K562 (cell line): ENCODE data around the gene ZNF17. TPM values are rescaled to one million over a fixed set of nuclear protein-coding genes. Genes with fewer than 3 reads are reported as not detected.

Experiments used
- ARNT ChIP-seq, 2 experiments: fragments of 450-650 bp; IDR thresholded peaks; 2 replicates each; pipeline ENCODE4 v1.6.1; 2016; ENCODE audit warnings: mild to moderate bottlenecking in 1 of 2
- BRF1 ChIP-seq: IDR thresholded peaks from 3 replicates; pipeline ENCODE4 v1.6.1; 2011; ENCODE audit warnings: borderline replicate concordance, mild to moderate bottlenecking; ENCODE audit not compliant: insufficient read length; ENCODE audit errors: extremely low read depth
- C11orf30 ChIP-seq: fragments of 450-650 bp; IDR thresholded peaks from 2 replicates; pipeline ENCODE4 v1.6.1; 2016; ENCODE audit warnings: low read depth, mild to moderate bottlenecking
- CEBPG ChIP-seq, 3 experiments: fragments of 200-800 bp in 1 of 3; sonication (Bioruptor generic) in 1 of 3; sonication (generic) in 1 of 3; formaldehyde crosslinking in 1 of 3; IDR thresholded peaks in 2 of 3; conservative IDR thresholded peaks in 1 of 3; 2 replicates each; pipeline versions ENCODE4 v1.6.1 to v1.8.0; 2016 to 2022; ENCODE audit warnings: missing compliant biosample characterization in 2 of 3, missing genetic modification characterization in 2 of 3, mild to moderate bottlenecking in 1 of 3, missing genetic modification reagents in 1 of 3
- CHD1 ChIP-seq: fragments of 200-600 bp; sonication (generic); IDR thresholded peaks from one replicate; pipeline ENCODE4 v1.6.1; 2012; ENCODE audit warnings: mild to moderate bottlenecking, moderate library complexity, low read length, inconsistent platforms
- EP300 ChIP-seq: IDR thresholded peaks from 2 replicates; pipeline ENCODE4 v1.6.1; 2012; ENCODE audit warnings: low read length, improper control_type of control experiment
- FOS ChIP-seq: IDR thresholded peaks from 3 replicates; pipeline ENCODE4 v1.6.1; 2011; ENCODE audit not compliant: insufficient read length; ENCODE audit errors: extremely low read depth
- FOXA3 ChIP-seq, 2 experiments: fragments of 450-650 bp in 1 of 2; sonication (generic) in 1 of 2; formaldehyde crosslinking; IDR thresholded peaks in 1 of 2; conservative IDR thresholded peaks in 1 of 2; 2 replicates each; pipeline versions ENCODE4 v1.4.0 to v1.8.0; 2020 to 2022; ENCODE audit warnings: mild to moderate bottlenecking in 2 of 2, missing genetic modification reagents in 1 of 2
- HEY1 ChIP-seq: fragments of 250-450 bp; sonication (Bioruptor Pico); IDR thresholded peaks from 2 replicates; pipeline ENCODE4 v1.5.0; 2020; ENCODE audit warnings: mild to moderate bottlenecking, moderate library complexity, borderline replicate concordance
- HIVEP1 ChIP-seq: fragments of 250-450 bp; sonication (Bioruptor Pico); IDR thresholded peaks from 2 replicates; pipeline ENCODE4 v1.4.0; 2020; ENCODE audit warnings: mild to moderate bottlenecking
- HNRNPH1 ChIP-seq: fragments of 200-400 bp; formaldehyde crosslinking; optimal IDR thresholded peaks from 2 replicates; pipeline ENCODE3; 2017; ENCODE audit warnings: low read depth, mild to moderate bottlenecking, low read length, moderate library complexity
- KLF6 ChIP-seq: fragments of 250-450 bp; sonication (Bioruptor Pico); IDR thresholded peaks from 2 replicates; pipeline ENCODE4 v1.4.0; 2020; ENCODE audit warnings: mild to moderate bottlenecking, moderate library complexity, borderline replicate concordance
- MCM7 ChIP-seq, 2 experiments: fragments of 450-650 bp; IDR thresholded peaks; 2 replicates each; pipeline ENCODE4 v1.6.1; 2016 to 2018
- NCOA4 ChIP-seq: fragments of 450-650 bp; IDR thresholded peaks from 2 replicates; pipeline ENCODE4 v1.6.1; 2018; ENCODE audit warnings: mild to moderate bottlenecking; ENCODE audit not compliant: partially characterized antibody
- NR2F6 ChIP-seq: fragments of 450-650 bp; formaldehyde crosslinking; IDR thresholded peaks from 2 replicates; pipeline ENCODE4 v1.4.0; 2020; ENCODE audit warnings: mild to moderate bottlenecking
- PML ChIP-seq: IDR thresholded peaks from 2 replicates; pipeline ENCODE4 v1.6.1; 2012; ENCODE audit warnings: low read length, inconsistent platforms
- RBM25 ChIP-seq: fragments of 200-400 bp; formaldehyde crosslinking; IDR thresholded peaks from 2 replicates; pipeline ENCODE4 v1.6.1; 2018; ENCODE audit warnings: low read length, low read depth, moderate library complexity; ENCODE audit not compliant: severe bottlenecking
- RFX1 ChIP-seq: fragments of 450-650 bp; IDR thresholded peaks from 2 replicates; pipeline ENCODE4 v1.6.1; 2016; ENCODE audit warnings: mild to moderate bottlenecking, moderate library complexity
- RFX5 ChIP-seq: IDR thresholded peaks from 2 replicates; pipeline ENCODE4 v1.6.1; 2011; ENCODE audit warnings: low read depth, mild to moderate bottlenecking, improper control_type of control experiment, low read length
- SAFB ChIP-seq: fragments of 200-400 bp; formaldehyde crosslinking; IDR thresholded peaks from 2 replicates; pipeline ENCODE4 v1.6.1; 2017; ENCODE audit warnings: low read depth, low read length, borderline replicate concordance
- SNIP1 ChIP-seq: fragments of 450-650 bp; IDR thresholded peaks from 2 replicates; pipeline ENCODE4 v1.7.1; 2017; ENCODE audit warnings: low read depth, mild to moderate bottlenecking
- ZC3H11A ChIP-seq: IDR thresholded peaks from 2 replicates; pipeline ENCODE4 v1.6.1; 2012; ENCODE audit warnings: low read depth, low read length, improper control_type of control experiment
- ZNF347 ChIP-seq: fragments of 450-650 bp; formaldehyde crosslinking; IDR thresholded peaks from 2 replicates; pipeline ENCODE4 v1.4.0; 2020; ENCODE audit warnings: low read depth, mild to moderate bottlenecking, moderate library complexity
- polyA plus RNA-seq, 8 experiments: library from polyadenylated mRNA; depleted of rRNA in 4 of 8; stranded (reverse) in 5 of 8; unstranded in 3 of 8; fragments of >200 nt; fragmentation: Nextera tagmentation in 2 of 8; fragmentation: Illumina TruSeq in 1 of 8; extraction: Ambion mirVana in 2 of 8; extraction: Trizol in 1 of 8; gene quantifications; 2 replicates each; pipeline versions ENCODE4 v1.2.1 to v1.2.3, GENCODE V29; 2011 to 2014; ENCODE audit warnings: inconsistent platforms in 1 of 8, missing spikeins in 1 of 8
- total RNA-seq, 7 experiments: library from RNA; depleted of rRNA in 6 of 7; stranded (reverse); fragments of >200 nt in 6 of 7; fragmentation: Illumina TruSeq in 2 of 7; extraction: Trizol in 2 of 7; gene quantifications; 2 replicates each; pipeline versions ENCODE4 v1.2.1 to v1.2.3, GENCODE V29; 2011 to 2021; ENCODE audit warnings: low replicate concordance in 1 of 7
- TF ChIP-seq, protein P1 (sequence below), 2 experiments: fragments of 450-650 bp in 1 of 2; sonication (generic) in 1 of 2; formaldehyde crosslinking; conservative IDR thresholded peaks; 2 replicates each; pipeline versions ENCODE4 v1.4.0 to v1.8.1; 2020 to 2022; ENCODE audit warnings: mild to moderate bottlenecking in 1 of 2, missing genetic modification reagents in 1 of 2
- TF ChIP-seq, protein P2 (sequence below): fragments of 250-450 bp; sonication (Bioruptor Pico); IDR thresholded peaks from 2 replicates; pipeline ENCODE4 v1.5.0; 2022; ENCODE audit warnings: mild to moderate bottlenecking
- TF ChIP-seq, protein P3 (sequence below): sonication (generic); formaldehyde crosslinking; IDR thresholded peaks from 2 replicates; pipeline ENCODE4 v1.5.0; 2020; ENCODE audit warnings: missing genetic modification reagents

ZNF17 gene
- total and polyA plus RNA-seq, 9 of the 15 experiments (the other 6 are each of a cell fraction or from before 2014, with no cell fraction given), result 5.3 to 8.6 (median 6.5) TPM

DNA sequence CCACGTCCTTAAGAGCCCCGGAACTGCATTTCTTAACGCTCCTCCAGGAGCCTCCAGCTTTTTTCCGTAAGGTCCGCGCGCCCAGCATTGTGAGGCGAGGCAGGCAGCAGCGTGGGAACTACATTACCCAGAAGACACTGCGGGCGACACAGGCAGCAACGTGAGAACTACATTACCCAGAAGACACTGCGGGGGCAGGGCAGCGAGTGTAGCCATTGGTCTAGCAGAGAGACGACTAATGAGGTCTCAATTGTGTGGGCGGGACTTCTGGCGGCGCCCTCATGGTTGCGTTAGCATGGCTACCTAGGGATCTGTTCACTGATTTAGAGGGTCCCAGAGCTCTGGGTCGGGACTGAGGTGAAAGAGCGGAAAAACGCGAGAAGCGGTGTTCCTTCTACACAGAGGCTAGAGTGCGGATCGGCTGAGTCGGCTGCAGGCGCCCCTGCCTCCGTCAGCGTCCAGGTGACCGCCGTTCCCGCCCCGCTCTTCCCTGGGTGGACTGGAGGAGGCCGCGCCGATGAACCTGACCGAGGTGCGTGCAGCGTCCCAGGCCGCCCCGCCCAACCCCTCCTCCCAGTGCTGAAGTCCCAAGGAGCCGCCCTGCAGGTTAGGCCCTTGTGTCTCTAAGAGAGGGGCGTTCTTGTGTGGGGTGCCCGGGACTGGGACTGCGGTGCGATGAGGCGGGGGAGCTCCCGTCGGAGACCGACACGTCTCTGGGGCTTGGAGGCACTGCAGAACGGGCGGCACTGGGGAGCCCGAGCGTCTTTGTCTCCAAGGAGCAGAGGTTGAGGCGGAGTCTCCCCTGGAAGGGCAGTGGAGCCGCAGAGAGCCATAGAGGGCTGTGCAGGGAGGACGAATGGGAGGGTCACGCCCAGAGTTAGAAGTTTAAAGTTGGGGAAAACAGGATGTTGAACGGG, 24.4 kb downstream of the ZNF17 start, which contains the start of gene ZNF749 (continued):
- TF ChIP-seq ARNT (IDR thresholded peaks at IDR 0.05) (no peak), CEBPG (CRISPR knock-in tag; IDR thresholded peaks at IDR 0.05) (no peak), CEBPG (tag; conservative IDR thresholded peaks at IDR 0.05 in 1 of 2, IDR thresholded peaks at IDR 0.05 in 1 of 2) (peak in 1 of 2 experiments; percentile 43; a peak in 1 of 4 replicates), RBM25 (no peak), RFX1 (peak; percentile 23; the same call in 1 of the 2 replicates), C11orf30 (peak; percentile 63), CHD1 (no peak), EP300 (no peak), MCM7 (IDR thresholded peaks at IDR 0.05) (no peak), NCOA4 (no peak), HIVEP1 (CRISPR knock-in tag) (no peak), FOS (peak; percentile 46), SAFB (no peak), HEY1 (CRISPR knock-in tag) (no peak), SNIP1 (no peak), ZC3H11A (no peak), FOXA3 (CRISPR knock-in tag; conservative IDR thresholded peaks at IDR 0.05 in 1 of 2, IDR thresholded peaks at IDR 0.05 in 1 of 2) (no peak), HNRNPH1 (no peak), PML (no peak), RFX5 (no peak), NR2F6 (no peak), KLF6 (no peak), ZNF347 (no peak), BRF1 (no peak)
- TF ChIP-seq, protein P1, sequence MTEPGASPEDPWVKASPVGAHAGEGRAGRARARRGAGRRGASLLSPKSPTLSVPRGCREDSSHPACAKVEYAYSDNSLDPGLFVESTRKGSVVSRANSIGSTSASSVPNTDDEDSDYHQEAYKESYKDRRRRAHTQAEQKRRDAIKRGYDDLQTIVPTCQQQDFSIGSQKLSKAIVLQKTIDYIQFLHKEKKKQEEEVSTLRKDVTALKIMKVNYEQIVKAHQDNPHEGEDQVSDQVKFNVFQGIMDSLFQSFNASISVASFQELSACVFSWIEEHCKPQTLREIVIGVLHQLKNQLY (CRISPR knock-in tag; conservative IDR thresholded peaks at IDR 0.05), result no peak
- TF ChIP-seq, protein P2, sequence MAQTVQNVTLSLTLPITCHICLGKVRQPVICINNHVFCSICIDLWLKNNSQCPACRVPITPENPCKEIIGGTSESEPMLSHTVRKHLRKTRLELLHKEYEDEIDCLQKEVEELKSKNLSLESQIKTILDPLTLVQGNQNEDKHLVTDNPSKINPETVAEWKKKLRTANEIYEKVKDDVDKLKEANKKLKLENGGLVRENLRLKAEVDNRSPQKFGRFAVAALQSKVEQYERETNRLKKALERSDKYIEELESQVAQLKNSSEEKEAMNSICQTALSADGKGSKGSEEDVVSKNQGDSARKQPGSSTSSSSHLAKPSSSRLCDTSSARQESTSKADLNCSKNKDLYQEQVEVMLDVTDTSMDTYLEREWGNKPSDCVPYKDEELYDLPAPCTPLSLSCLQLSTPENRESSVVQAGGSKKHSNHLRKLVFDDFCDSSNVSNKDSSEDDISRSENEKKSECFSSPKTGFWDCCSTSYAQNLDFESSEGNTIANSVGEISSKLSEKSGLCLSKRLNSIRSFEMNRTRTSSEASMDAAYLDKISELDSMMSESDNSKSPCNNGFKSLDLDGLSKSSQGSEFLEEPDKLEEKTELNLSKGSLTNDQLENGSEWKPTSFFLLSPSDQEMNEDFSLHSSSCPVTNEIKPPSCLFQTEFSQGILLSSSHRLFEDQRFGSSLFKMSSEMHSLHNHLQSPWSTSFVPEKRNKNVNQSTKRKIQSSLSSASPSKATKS, result no peak
- TF ChIP-seq, protein P3, sequence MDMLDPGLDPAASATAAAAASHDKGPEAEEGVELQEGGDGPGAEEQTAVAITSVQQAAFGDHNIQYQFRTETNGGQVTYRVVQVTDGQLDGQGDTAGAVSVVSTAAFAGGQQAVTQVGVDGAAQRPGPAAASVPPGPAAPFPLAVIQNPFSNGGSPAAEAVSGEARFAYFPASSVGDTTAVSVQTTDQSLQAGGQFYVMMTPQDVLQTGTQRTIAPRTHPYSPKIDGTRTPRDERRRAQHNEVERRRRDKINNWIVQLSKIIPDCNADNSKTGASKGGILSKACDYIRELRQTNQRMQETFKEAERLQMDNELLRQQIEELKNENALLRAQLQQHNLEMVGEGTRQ (CRISPR knock-in tag), result no peak
